ENCODE measurements around the gene TCEAL5. TPM values are rescaled to one million over a fixed set of nuclear protein-coding genes. Genes with fewer than 3 reads are reported as not detected.
"Not testable (repeated sequence)": the region's sequence is repeated elsewhere in the genome, so short reads cannot be mapped to it uniquely, and the experiment has no call there.

Gene TCEAL5
- total RNA-seq, 1 donor from 2014 or later = not detected

GRCh38 chrX:103234869-103235268 lies 41.7 kb downstream of the TCEAL5 start:
- DNase-seq (ENCODE audit: low read depth in 2 of 2) = no peak

GRCh38 chrX:103233263-103233662 lies 43.3 kb downstream of the TCEAL5 start:
- no peak for DNase-seq (ENCODE audit: low read depth in 2 of 2)

- DNase-seq (ENCODE audit: low read depth in 2 of 2) = not testable (repeated sequence)
These were observed 50.6 kb downstream of the TCEAL5 start for GRCh38 chrX:103225918-103226317.

Other genes starting within 250 kb of the TCEAL5 start
- gene BEX1, start 212.6 kb downstream of the TCEAL5 start, total RNA-seq = not detected in 2 replicates
- gene NXF3, start 183.6 kb downstream of the TCEAL5 start, total RNA-seq = not detected in 2 replicates
- 15.5 and 20.2 TPM in 2 replicates for gene BEX4, start 61.6 kb downstream of the TCEAL5 start, total RNA-seq
- 51.7 and 53.5 TPM in 2 replicates for gene TCEAL8, start 21.6 kb downstream of the TCEAL5 start, total RNA-seq
- gene BEX2, start 34.2 kb upstream of the TCEAL5 start, total RNA-seq = 0.77 and 1.1 TPM in 2 replicates
- 0.26 and 0.38 TPM in 2 replicates for gene TCEAL7, start 53.5 kb upstream of the TCEAL5 start, total RNA-seq
- gene TCEAL9, start 79.8 kb upstream of the TCEAL5 start, total RNA-seq = 44.4 and 48.3 TPM in 2 replicates
- gene BEX3, start 99.8 kb upstream of the TCEAL5 start, total RNA-seq = 159 and 190 TPM in 2 replicates
- 0.13 TPM in 1 of 2 replicates, not detected in the other for gene RAB40A, start 242.7 kb upstream of the TCEAL5 start, total RNA-seq

Measured in dermis microvascular lymphatic vessel endothelial cell (primary cell).